Astrocyte (in vitro differentiated cells and primary cell): ENCODE measurements around the gene AP5B1. TPM values are rescaled to one million over a fixed set of nuclear protein-coding genes. Genes with fewer than 3 reads are reported as not detected.

Experiments
- DNase-seq: peaks from one replicate; pipeline ENCODE4 v3.0.0-alpha.2; 2010; ENCODE audit warnings: low read depth
- FAIRE-seq: peaks from 2 replicates; lab custom pipeline; 2011; peaks lifted over from hg19 to GRCh38; lab: Jason Lieb, UNC
- H2AFZ ChIP-seq: 2 replicates; pipeline ENCODE4 v1.6.0; 2012; ENCODE audit warnings: low read depth, low read length, inconsistent platforms
- H3K27ac ChIP-seq: 2 replicates; pipeline ENCODE4 v1.5.1; 2011; ENCODE audit warnings: low read depth, low read length, inconsistent platforms
- H3K27me3 ChIP-seq: 2 replicates; pipeline ENCODE4 v1.6.0; 2011; ENCODE audit warnings: low read length, inconsistent platforms; ENCODE audit not compliant: insufficient read depth
- H3K36me3 ChIP-seq: 2 replicates; pipeline ENCODE4 v1.5.1; 2011; ENCODE audit warnings: low read length, inconsistent platforms; ENCODE audit not compliant: insufficient read depth
- H3K4me1 ChIP-seq: 2 replicates; pipeline ENCODE4 v1.5.1; 2011; ENCODE audit warnings: low read length, inconsistent platforms; ENCODE audit not compliant: insufficient read depth
- H3K4me2 ChIP-seq: 2 replicates; pipeline ENCODE4 v1.6.0; 2012; ENCODE audit warnings: low read length, inconsistent platforms
- H3K4me3 ChIP-seq: 2 replicates; pipeline ENCODE4 v1.5.1; 2011; ENCODE audit warnings: low read depth, mild to moderate bottlenecking, low read length, inconsistent platforms; ENCODE audit not compliant: insufficient read depth
- H3K79me2 ChIP-seq: 2 replicates; pipeline ENCODE4 v1.6.0; 2012; ENCODE audit warnings: mild to moderate bottlenecking, low read length, inconsistent platforms; ENCODE audit not compliant: insufficient read depth
- H3K9ac ChIP-seq: 2 replicates; pipeline ENCODE4 v1.6.0; 2012; ENCODE audit warnings: mild to moderate bottlenecking, low read length, inconsistent platforms
- H3K9me3 ChIP-seq: 2 replicates; pipeline ENCODE4 v1.5.1; 2012; ENCODE audit warnings: low read depth, mild to moderate bottlenecking, low read length, inconsistent platforms; ENCODE audit not compliant: insufficient read depth
- H4K20me1 ChIP-seq: 2 replicates; pipeline ENCODE4 v1.6.0; 2012; ENCODE audit warnings: low read length, inconsistent platforms; ENCODE audit not compliant: insufficient read depth
- H3K27ac Mint-ChIP-seq: one replicate; pipeline ENCODE4 v1.8.0; 2021; ENCODE audit warnings: mild to moderate bottlenecking, mixed read lengths; ENCODE audit not compliant: unreplicated experiment
- H3K27me3 Mint-ChIP-seq: one replicate; pipeline ENCODE4 v1.8.0; 2021; ENCODE audit warnings: low read depth, mixed read lengths; ENCODE audit not compliant: unreplicated experiment
- H3K36me3 Mint-ChIP-seq: one replicate; pipeline ENCODE4 v1.8.0; 2021; ENCODE audit warnings: low read depth, mixed read lengths; ENCODE audit not compliant: unreplicated experiment
- H3K4me1 Mint-ChIP-seq: one replicate; pipeline ENCODE4 v1.8.0; 2021; ENCODE audit warnings: low read depth, mixed read lengths; ENCODE audit not compliant: unreplicated experiment
- H3K4me3 Mint-ChIP-seq: one replicate; pipeline ENCODE4 v1.8.0; 2021; ENCODE audit warnings: mild to moderate bottlenecking, moderate library complexity, mixed read lengths; ENCODE audit not compliant: unreplicated experiment
- H3K9me3 Mint-ChIP-seq: one replicate; pipeline ENCODE4 v1.8.0; 2021; ENCODE audit warnings: mild to moderate bottlenecking, mixed read lengths; ENCODE audit not compliant: unreplicated experiment
- EZH2 ChIP-seq: IDR thresholded peaks from 2 replicates; pipeline ENCODE4 v1.6.1; 2012; ENCODE audit warnings: mild to moderate bottlenecking, low read length, inconsistent platforms; ENCODE audit not compliant: insufficient read depth
- total RNA-seq: library from RNA; stranded (reverse); gene quantifications from 2 replicates; pipeline ENCODE4 v1.2.1, GENCODE V29; 2021
- TF ChIP-seq, protein P1 (sequence below): IDR thresholded peaks from 2 replicates; pipeline ENCODE4 v1.5.1; 2011; ENCODE audit warnings: low read depth, mild to moderate bottlenecking, inconsistent platforms, low read length, moderate library complexity; ENCODE audit not compliant: insufficient read depth

AP5B1 gene
- total RNA-seq, 1 donor from 2014 or later: 10.9 TPM

DNA sequence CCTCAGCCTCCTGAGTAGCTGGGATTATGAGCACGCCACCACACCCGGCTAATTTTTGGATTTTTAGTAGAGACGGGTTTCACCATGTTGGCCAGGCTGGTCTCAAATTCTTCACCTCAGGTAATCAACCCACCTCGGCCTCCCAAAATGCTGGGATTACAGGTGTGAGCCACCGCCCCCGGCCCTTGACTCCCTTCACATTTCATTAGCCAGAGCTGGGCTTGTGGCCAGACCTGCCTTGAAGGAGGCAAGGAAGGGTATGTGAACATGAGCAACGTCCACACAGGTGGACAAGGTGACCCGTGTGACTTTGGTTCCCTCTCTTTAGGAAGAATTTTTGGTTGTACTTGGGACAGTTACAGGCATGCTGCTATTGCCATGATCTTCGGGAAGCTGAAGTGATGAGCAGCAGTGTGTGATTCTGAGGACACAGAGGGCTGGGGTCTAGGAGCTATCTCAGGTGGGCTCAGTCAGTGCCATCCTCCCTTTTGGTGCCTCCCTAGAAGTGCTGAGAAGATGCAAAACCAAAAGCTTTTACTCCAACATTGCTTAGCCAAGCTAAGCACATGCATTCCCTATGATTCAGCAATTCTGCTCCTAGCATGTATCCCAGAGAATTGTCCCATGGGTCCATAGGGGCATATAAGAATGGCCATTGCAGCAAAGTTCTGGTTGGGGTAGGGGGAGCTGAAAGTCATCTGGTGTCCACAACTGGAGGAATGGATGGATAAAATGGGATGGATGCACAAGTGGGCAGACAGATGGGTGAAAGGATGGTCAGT is 6.1 kb downstream of the AP5B1 start:
- DNase-seq (no peak), FAIRE-seq (no peak)
- TF ChIP-seq EZH2: no peak
- Mint-ChIP-seq H3K27me3 (no peaks in the 10 kb centered on the region), H3K4me3 (no peak overlapping the region), H3K4me1 (peaks cover 7% of the 10 kb centered on the region), H3K9me3 (peaks cover 2% of the 10 kb centered on the region), H3K36me3 (peaks cover 15% of the 10 kb centered on the region), H3K27ac (no peak overlapping the region)
- Histone ChIP-seq H3K36me3 (no peaks in the 10 kb centered on the region), H3K4me2 (no peak overlapping the region), H3K79me2 (peaks cover 16% of the 10 kb centered on the region), H4K20me1 (peaks cover 44% of the 10 kb centered on the region), H3K27me3 (no peaks in the 10 kb centered on the region), H2AFZ (no peak overlapping the region), H3K9me3 (no peaks in the 10 kb centered on the region), H3K9ac (no peak overlapping the region), H3K4me3 (no peak overlapping the region), H3K4me1 (peaks cover 4% of the 10 kb centered on the region), H3K27ac (no peak overlapping the region)

DNA sequence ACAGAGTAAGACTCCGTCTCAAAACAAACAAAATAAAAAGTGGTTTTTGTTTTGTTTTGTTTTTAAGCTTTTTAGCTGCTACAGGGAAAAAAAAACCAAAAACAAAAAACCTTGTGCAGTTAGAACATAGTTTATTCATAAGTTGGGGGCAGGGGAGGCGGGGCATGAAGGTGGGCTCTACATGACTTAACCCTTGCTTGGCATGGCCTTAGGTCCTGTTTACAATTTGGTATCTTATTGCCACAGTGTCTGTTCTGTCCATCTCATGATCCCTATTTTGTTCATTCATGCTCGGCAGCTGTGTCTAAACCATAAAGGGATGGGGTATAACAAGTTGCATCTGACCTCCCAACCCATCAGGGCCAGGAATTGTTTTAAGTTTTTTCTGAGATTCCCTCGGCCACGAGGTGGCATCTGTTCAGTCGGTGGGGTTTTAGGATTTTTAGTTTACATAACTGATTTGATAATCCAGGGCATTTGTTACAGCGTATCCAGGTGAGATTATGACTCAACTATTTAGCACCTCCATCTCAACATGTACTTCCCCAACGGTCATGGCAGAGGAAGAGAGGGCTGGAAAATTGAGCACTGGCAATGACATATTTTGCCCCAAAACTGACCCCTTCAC is 6.9 kb downstream of the AP5B1 start:
- peaks cover 17% of the 10 kb centered on the region for H3K36me3 Mint-ChIP-seq
- no peak overlapping the region for H3K4me3 Mint-ChIP-seq
- H2AFZ ChIP-seq: no peak overlapping the region
- no peaks in the 10 kb centered on the region for H3K27me3 Mint-ChIP-seq
- no peaks in the 10 kb centered on the region for H3K9me3 ChIP-seq
- DNase-seq: no peak
- no peaks in the 10 kb centered on the region for H3K36me3 ChIP-seq
- H3K4me2 ChIP-seq: no peak overlapping the region
- no peak overlapping the region for H3K27ac Mint-ChIP-seq
- TF ChIP-seq EZH2: no peak
- TF ChIP-seq, protein P1, sequence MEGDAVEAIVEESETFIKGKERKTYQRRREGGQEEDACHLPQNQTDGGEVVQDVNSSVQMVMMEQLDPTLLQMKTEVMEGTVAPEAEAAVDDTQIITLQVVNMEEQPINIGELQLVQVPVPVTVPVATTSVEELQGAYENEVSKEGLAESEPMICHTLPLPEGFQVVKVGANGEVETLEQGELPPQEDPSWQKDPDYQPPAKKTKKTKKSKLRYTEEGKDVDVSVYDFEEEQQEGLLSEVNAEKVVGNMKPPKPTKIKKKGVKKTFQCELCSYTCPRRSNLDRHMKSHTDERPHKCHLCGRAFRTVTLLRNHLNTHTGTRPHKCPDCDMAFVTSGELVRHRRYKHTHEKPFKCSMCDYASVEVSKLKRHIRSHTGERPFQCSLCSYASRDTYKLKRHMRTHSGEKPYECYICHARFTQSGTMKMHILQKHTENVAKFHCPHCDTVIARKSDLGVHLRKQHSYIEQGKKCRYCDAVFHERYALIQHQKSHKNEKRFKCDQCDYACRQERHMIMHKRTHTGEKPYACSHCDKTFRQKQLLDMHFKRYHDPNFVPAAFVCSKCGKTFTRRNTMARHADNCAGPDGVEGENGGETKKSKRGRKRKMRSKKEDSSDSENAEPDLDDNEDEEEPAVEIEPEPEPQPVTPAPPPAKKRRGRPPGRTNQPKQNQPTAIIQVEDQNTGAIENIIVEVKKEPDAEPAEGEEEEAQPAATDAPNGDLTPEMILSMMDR: no peak
- no peak for FAIRE-seq
- H3K4me3 ChIP-seq: no peak overlapping the region
- H3K9ac ChIP-seq: no peak overlapping the region
- peaks cover 2% of the 10 kb centered on the region for H3K9me3 Mint-ChIP-seq
- H3K27ac ChIP-seq: no peak overlapping the region
- peaks cover 36% of the 10 kb centered on the region for H4K20me1 ChIP-seq
- H3K4me1 Mint-ChIP-seq: peaks cover 4% of the 10 kb centered on the region
- no peaks in the 10 kb centered on the region for H3K4me1 ChIP-seq
- no peaks in the 10 kb centered on the region for H3K27me3 ChIP-seq
- H3K79me2 ChIP-seq: peaks cover 8% of the 10 kb centered on the region

DNA sequence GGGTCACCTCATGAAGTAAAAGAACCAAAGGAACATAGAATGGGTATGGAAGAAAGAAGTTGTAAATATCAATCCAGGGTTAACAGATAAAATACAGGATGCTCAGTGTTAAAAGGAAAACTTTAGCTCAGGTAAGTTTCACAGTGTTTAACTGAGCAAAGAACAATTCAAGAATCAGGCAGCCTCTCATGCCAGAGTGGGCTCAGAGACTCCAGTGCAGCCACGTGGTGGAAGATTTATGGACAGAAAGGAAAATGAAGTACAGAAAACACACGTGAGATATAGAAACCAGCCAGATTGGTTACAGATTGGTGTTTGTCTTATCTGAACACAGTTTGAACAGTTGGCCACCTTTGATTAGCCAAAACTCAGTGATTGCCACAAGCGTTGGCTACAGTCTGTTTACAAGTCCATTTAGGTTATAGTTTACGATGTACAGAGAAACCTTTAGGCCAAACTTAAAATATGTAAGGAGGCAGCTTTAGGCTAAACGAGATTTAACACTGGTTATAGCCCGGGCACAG is 9.1 kb downstream of the AP5B1 start:
- H2AFZ ChIP-seq: no peak overlapping the region
- H3K9me3 ChIP-seq: no peaks in the 10 kb centered on the region
- H3K27ac ChIP-seq: no peak overlapping the region
- H4K20me1 ChIP-seq: peaks cover 17% of the 10 kb centered on the region
- peaks cover 6% of the 10 kb centered on the region for H3K9me3 Mint-ChIP-seq
- H3K9ac ChIP-seq: no peak overlapping the region
- no peaks in the 10 kb centered on the region for H3K4me1 ChIP-seq
- peaks cover 11% of the 10 kb centered on the region for H3K36me3 Mint-ChIP-seq
- DNase-seq (no peak), FAIRE-seq (no peak)
- H3K4me3 Mint-ChIP-seq: no peak overlapping the region
- no peaks in the 10 kb centered on the region for H3K4me1 Mint-ChIP-seq
- no peaks in the 10 kb centered on the region for H3K36me3 ChIP-seq
- H3K4me3 ChIP-seq: no peak overlapping the region
- H3K79me2 ChIP-seq: no peaks in the 10 kb centered on the region
- no peak overlapping the region for H3K27ac Mint-ChIP-seq
- H3K4me2 ChIP-seq: no peak overlapping the region
- H3K27me3 Mint-ChIP-seq: no peaks in the 10 kb centered on the region
- TF ChIP-seq, protein P1: no peak
- no peak for TF ChIP-seq EZH2
- no peaks in the 10 kb centered on the region for H3K27me3 ChIP-seq
